Right renal pelvis (tissue), 4 donors: Measurements from ENCODE around the gene NDST4. TPM values are rescaled to one million over a fixed set of nuclear protein-coding genes. Genes with fewer than 3 reads are reported as not detected.

Experiments
- DNase-seq, 4 donors: peaks; one replicate each; pipeline ENCODE4 v3.0.0-alpha.2; 2013; ENCODE audit warnings: low read depth in 4 of 4, low spot score in 3 of 4, missing footprints in 1 of 4
- polyA plus RNA-seq, 4 donors: library from polyadenylated mRNA; unstranded; fragments of 120-200 nt; gene quantifications; one replicate each; pipeline ENCODE4 v1.2.1, GENCODE V29; 2013; ENCODE audit not compliant: insufficient read length in 4 of 4

NDST4 gene
- polyA plus RNA-seq, 4 donors = 0.34 to 0.96 (median 0.66) TPM

DNA sequence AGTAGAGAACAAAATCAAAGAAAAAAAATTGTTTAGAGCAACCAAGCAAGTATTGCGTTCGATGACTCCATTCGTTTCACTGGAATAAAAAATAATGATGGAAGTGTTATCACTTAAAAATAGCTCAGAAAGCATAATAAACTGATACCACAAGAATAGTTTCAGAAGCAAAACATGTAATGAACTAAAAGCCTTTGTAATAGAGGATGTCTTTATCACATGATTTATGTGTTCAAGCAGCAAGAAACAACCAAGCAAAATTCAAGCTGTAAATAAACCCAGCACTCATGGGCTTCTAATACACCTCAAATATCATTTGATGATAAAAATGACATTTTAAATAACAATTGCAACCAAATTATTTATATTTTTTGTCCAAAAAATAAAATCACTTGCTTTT is 192.2 kb downstream of the NDST4 start:
- no peak for DNase-seq

GRCh38 chr4:114911111-114911510 is 202.3 kb downstream of the NDST4 start:
- DNase-seq = no peak

GRCh38 chr4:114907568-114907967 is 205.9 kb downstream of the NDST4 start:
- DNase-seq = peak in 3 of 4 donors; percentile 11 to 24 (median 13)

GRCh38 chr4:114905017-114905416 is 208.4 kb downstream of the NDST4 start:
- no peak for DNase-seq

GRCh38 chr4:114900934-114901333 is 212.5 kb downstream of the NDST4 start:
- no peak for DNase-seq

- DNase-seq = no peak
These were observed 222.6 kb downstream of the NDST4 start for GRCh38 chr4:114890773-114891172.

- no peak for DNase-seq
These were observed 226.7 kb downstream of the NDST4 start for GRCh38 chr4:114886761-114887160.

- no peak for DNase-seq
These were observed 229.8 kb downstream of the NDST4 start for GRCh38 chr4:114883641-114884040.

- DNase-seq = no peak
These were observed 233.3 kb downstream of the NDST4 start for GRCh38 chr4:114879916-114880669.

DNA sequence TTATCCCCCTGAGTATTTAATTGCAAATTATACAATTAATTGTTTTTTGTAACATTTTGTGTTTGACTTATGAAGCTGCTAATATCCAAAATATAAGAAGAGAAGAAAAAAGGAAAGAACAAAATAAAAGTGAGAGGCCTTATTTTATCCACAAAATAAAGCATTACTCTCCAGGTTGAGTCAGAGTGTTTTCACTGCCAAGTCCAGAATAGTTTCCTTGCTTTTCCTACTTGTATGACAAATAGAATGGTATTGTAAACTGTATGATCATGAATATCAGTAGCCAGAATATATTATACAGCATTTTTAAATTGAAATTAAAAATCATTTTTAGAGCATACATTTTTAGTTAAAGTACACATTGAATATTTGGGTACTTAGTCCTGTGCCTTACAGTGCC is 237.8 kb downstream of the NDST4 start:
- DNase-seq = no peak

DNA sequence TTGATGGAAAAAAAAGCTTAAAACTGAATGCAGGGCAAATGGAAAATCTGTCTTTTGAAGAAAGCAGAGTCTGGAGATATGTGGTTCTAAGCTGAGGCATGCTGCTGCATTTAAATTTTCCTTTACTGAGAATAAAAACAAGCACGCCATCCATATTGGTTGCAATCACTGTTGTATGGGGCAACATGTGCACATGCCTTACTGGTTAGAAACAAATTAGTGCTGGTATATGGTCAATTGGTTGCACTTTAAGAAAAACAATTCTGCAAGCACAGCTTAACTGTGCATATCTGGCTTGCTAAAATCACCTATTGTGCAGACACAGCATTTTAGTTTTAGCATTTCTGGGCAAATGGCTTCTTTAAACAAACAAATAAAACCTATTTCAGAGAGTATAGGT is 239.1 kb downstream of the NDST4 start:
- no peak for DNase-seq

DNA sequence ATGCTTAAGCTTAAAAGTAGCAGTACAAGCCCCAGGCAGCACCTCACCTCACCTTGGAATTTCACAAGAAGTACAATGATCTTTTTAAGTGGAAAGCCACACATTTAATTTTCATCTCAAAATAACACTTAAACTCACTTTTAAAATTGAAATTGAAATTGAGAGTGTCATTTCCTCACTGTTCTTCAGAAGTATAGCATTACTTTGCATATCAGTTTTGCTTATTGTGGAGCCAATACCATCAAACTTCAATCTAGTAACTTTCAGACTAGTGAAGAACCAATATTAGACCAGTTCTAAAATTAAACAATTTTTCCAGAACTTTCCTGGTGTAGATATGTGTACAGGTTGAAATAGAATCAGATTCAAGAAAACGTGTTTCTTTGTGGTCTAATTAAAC is 242.4 kb downstream of the NDST4 start:
- DNase-seq = no peak

- DNase-seq = no peak
These were observed 246.3 kb downstream of the NDST4 start for GRCh38 chr4:114866901-114867670.

GRCh38 chr4:114864060-114864459 is 249.4 kb downstream of the NDST4 start:
- DNase-seq = no peak

GRCh38 chr4:114860786-114861185 is 252.6 kb downstream of the NDST4 start:
- DNase-seq = peak in 1 of 4 donors; percentile 20

GRCh38 chr4:114857831-114858230 is 255.6 kb downstream of the NDST4 start:
- DNase-seq = no peak

- no peak for DNase-seq
These were observed 273.4 kb downstream of the NDST4 start for GRCh38 chr4:114839986-114840385.

DNA sequence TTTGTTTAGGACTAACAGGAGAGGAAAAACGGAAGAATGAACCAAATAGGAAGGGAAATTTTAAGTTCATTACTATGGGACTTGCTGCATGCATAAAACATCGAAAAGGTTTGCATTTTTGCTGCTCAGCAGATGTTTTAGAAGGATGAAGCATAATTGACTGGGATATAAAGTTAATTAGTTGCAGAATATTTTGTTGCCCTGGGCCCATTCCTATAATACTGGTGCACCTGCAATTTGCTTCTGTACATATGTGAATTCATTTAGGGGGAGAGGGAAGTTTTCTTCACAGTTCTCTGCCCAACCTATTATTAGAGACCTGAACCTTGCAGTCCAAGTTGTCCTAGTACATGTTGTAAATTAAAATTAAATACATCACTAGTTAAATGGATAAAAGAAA is 282.8 kb downstream of the NDST4 start:
- no peak for DNase-seq

DNA sequence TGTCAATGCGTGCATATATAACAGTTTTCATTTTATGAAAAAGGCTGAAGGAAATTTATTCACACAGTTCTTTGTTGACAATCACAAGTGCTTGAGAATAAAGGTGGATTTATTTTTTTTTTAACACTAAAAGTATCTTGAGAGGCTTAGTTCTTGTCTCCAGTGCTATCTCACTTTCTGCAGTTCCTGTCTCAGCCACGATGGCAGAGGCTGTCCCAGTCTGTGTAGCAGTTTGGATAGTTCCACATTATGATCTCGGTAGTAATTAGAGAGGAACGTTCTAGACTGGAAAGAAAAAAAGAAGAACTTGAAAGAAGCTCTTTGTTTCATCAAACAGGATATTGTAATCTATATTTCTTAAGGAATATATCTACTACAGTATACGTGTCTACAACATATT is 285.8 kb downstream of the NDST4 start:
- DNase-seq = no peak

GRCh38 chr4:114815760-114816159 is 297.7 kb downstream of the NDST4 start:
- no peak for DNase-seq

DNA sequence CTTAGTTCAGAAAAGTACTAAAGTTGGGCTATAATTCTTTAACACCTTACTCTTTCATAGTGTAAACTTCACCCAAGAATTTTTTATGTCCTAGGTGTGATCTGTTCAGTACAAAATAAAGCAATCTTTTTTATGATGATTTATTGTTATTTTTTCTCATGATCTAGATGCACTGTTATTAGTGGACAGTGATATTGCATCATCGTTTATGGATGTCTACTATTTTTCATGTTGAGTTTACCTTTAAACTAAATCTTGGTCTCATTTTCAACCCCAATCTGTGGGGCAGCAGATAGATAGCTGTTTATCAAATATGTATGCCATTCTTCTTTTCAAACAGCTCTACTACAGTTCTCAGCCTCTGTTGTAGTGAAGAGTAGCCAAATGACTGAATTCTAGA is 299.5 kb downstream of the NDST4 start:
- no peak for DNase-seq
